Osteoblast (primary cell): ENCODE results near the gene RCAN2. TPM values are rescaled to one million over a fixed set of nuclear protein-coding genes. Genes with fewer than 3 reads are reported as not detected.

Experiments used
- DNase-seq: peaks from one replicate; pipeline ENCODE4 v3.0.0; 2011; ENCODE audit warnings: low spot score, mixed read lengths; ENCODE audit not compliant: insufficient read length; ENCODE audit errors: missing footprints
- H2AFZ ChIP-seq: 2 replicates; pipeline ENCODE4 v1.6.0; 2011; ENCODE audit warnings: mild to moderate bottlenecking, low read length
- H3K27ac ChIP-seq: 2 replicates; pipeline ENCODE4 v1.5.1; 2011; ENCODE audit warnings: mild to moderate bottlenecking, low read depth, low read length, moderate library complexity
- H3K27me3 ChIP-seq: 2 replicates; pipeline ENCODE4 v1.6.0; 2012; ENCODE audit warnings: mild to moderate bottlenecking, control low read depth, inconsistent platforms, low read length, moderate library complexity; ENCODE audit not compliant: insufficient read depth
- H3K36me3 ChIP-seq: 2 replicates; pipeline ENCODE4 v1.5.1; 2011; ENCODE audit warnings: mild to moderate bottlenecking, low read length, control low read depth, moderate library complexity; ENCODE audit not compliant: insufficient read depth
- H3K4me1 ChIP-seq: 2 replicates; pipeline ENCODE4 v1.5.1; 2011; ENCODE audit warnings: mild to moderate bottlenecking, low read length, control low read depth, moderate library complexity; ENCODE audit not compliant: insufficient read depth
- H3K4me2 ChIP-seq: 2 replicates; pipeline ENCODE4 v1.6.0; 2011; ENCODE audit warnings: mild to moderate bottlenecking, low read length; ENCODE audit not compliant: insufficient read depth
- H3K4me3 ChIP-seq: fragments of 200-600 bp; sonication (generic); 3 replicates; pipeline ENCODE4 v1.5.1; 2012; ENCODE audit warnings: mild to moderate bottlenecking, low read length, inconsistent platforms; ENCODE audit not compliant: insufficient read depth
- H3K79me2 ChIP-seq: 2 replicates; pipeline ENCODE4 v1.6.0; 2012; ENCODE audit warnings: mild to moderate bottlenecking, low read length, control low read depth, inconsistent platforms; ENCODE audit not compliant: insufficient read depth
- H3K9me3 ChIP-seq: 2 replicates; pipeline ENCODE4 v1.5.1; 2011; ENCODE audit warnings: low read depth, low read length, control low read depth
- H4K20me1 ChIP-seq: 2 replicates; pipeline ENCODE4 v1.6.0; 2012; ENCODE audit warnings: mild to moderate bottlenecking, low read length, control low read depth; ENCODE audit not compliant: insufficient read depth
- total RNA-seq: library from RNA; depleted of rRNA; stranded (reverse); fragments of >200 nt; gene quantifications from 2 replicates; pipeline ENCODE4 v1.2.3, GENCODE V29; 2012
- TF ChIP-seq, protein P1 (sequence below): IDR thresholded peaks from 2 replicates; pipeline ENCODE4 v1.5.1; 2011; ENCODE audit warnings: mild to moderate bottlenecking, low read depth, low read length, moderate library complexity; ENCODE audit errors: extremely low read depth

RCAN2 gene
- total RNA-seq, 1 donor = 14.1 TPM

DNA sequence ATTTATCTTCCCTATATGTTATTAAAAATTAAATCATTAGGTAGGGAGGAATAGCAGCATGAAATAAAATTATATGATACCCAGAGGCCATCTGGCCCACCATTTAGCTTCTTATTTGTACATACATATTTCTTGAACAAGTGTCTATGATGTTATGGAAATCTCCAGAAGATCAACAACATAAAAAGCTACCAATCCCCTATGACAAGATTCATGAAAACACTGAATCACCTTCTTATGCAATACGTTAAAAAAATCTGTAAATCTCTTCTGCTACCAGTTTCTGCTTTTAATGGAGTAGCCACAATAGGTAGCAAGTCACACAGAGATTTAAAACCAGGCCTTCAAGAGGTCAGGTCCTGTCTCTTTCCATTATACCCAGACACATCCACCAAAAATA lies 194.7 kb downstream of the RCAN2 start:
- H3K27ac ChIP-seq = no peak overlapping the region
- no peak overlapping the region for H3K4me2 ChIP-seq
- no peaks in the 10 kb centered on the region for H3K36me3 ChIP-seq
- H2AFZ ChIP-seq = no peak overlapping the region
- DNase-seq = no peak
- no peaks in the 10 kb centered on the region for H3K27me3 ChIP-seq
- no peaks in the 10 kb centered on the region for H3K4me1 ChIP-seq
- H4K20me1 ChIP-seq = no peaks in the 10 kb centered on the region
- H3K79me2 ChIP-seq = no peaks in the 10 kb centered on the region
- H3K4me3 ChIP-seq = no peak overlapping the region
- TF ChIP-seq, protein P1, sequence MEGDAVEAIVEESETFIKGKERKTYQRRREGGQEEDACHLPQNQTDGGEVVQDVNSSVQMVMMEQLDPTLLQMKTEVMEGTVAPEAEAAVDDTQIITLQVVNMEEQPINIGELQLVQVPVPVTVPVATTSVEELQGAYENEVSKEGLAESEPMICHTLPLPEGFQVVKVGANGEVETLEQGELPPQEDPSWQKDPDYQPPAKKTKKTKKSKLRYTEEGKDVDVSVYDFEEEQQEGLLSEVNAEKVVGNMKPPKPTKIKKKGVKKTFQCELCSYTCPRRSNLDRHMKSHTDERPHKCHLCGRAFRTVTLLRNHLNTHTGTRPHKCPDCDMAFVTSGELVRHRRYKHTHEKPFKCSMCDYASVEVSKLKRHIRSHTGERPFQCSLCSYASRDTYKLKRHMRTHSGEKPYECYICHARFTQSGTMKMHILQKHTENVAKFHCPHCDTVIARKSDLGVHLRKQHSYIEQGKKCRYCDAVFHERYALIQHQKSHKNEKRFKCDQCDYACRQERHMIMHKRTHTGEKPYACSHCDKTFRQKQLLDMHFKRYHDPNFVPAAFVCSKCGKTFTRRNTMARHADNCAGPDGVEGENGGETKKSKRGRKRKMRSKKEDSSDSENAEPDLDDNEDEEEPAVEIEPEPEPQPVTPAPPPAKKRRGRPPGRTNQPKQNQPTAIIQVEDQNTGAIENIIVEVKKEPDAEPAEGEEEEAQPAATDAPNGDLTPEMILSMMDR = no peak
- no peaks in the 10 kb centered on the region for H3K9me3 ChIP-seq

DNA sequence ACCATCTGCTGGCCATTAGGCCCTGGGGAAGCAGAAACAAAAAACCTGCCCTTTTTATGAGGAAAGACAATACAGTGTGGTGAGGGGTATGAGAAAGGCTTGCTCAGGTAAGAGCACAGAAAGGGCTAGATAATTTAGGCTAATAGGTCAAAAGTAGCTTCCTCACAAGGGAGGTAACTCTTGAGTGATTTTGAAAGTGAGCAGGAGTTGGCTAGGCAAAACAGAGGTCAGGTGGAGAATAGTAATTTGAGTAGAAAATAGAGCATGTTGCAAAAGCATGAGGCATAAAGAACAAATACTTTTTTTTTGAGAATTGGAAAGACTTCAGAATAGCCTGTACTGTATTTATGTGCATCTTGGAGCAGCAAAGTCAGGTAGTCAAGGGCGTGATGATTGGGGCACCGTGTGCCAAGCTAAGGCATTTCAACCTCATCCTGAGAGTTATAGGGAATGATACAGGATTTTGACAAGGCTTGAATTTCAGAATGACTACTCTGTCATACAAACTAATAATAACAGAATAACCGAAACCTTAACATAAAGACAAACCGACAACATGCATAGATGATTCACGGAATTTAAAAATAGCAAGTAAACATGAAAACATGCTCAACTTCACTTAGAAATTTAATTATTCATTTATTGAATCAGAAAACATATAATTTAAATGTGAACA lies 197.5 kb downstream of the RCAN2 start:
- Histone ChIP-seq H3K4me2 (no peak overlapping the region), H4K20me1 (no peaks in the 10 kb centered on the region), H3K27ac (no peak overlapping the region), H3K9me3 (no peaks in the 10 kb centered on the region), H2AFZ (no peak overlapping the region), H3K4me3 (no peak overlapping the region), H3K27me3 (no peaks in the 10 kb centered on the region), H3K79me2 (no peaks in the 10 kb centered on the region), H3K4me1 (no peaks in the 10 kb centered on the region), H3K36me3 (no peaks in the 10 kb centered on the region)
- TF ChIP-seq, protein P1 = no peak
- DNase-seq = no peak

DNA sequence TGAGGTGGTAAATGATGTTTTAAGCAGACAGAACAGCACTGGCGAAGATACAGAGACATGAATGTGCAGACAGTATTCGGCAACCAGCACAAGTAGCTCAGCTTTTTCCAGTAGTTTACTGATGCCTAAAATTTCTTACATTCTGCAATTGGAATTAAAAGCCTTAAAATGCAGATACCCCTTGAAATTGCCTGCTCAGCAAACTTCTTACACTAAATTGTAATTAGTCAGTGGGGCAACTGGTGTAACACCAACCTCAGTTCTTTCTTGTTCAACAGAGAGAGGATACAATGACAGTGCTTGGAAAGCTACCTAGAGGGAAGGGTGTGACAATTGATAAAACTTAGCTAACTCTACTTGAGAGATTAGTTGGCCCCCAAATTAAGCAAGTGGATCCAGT lies 199.4 kb downstream of the RCAN2 start:
- DNase-seq = no peak
- H3K79me2 ChIP-seq = no peaks in the 10 kb centered on the region
- no peak overlapping the region for H3K4me3 ChIP-seq
- H3K36me3 ChIP-seq = no peaks in the 10 kb centered on the region
- no peaks in the 10 kb centered on the region for H3K27me3 ChIP-seq
- no peaks in the 10 kb centered on the region for H3K9me3 ChIP-seq
- TF ChIP-seq, protein P1 = no peak
- H2AFZ ChIP-seq = no peak overlapping the region
- no peak overlapping the region for H3K27ac ChIP-seq
- H4K20me1 ChIP-seq = no peaks in the 10 kb centered on the region
- no peak overlapping the region for H3K4me2 ChIP-seq
- H3K4me1 ChIP-seq = no peaks in the 10 kb centered on the region

DNA sequence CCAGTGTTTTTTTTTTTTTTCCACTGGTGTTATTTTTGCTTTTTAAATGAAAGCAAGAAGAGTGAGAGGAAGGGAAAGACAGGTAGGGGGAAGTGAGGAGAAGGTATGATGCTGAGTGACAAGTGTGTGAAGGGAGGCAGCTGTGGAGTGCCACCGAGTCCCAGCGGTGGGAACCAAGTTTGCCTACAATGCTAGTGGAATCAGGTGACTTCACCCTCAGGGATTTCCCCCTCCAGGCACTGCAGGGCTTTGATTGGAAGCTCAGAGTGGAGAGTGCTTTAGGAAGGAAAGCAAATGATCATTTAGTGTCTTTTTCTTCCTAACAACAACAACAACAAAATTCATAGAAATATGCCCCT lies 200.0 kb downstream of the RCAN2 start:
- Histone ChIP-seq H3K27ac (no peak overlapping the region), H3K9me3 (no peaks in the 10 kb centered on the region), H3K27me3 (no peaks in the 10 kb centered on the region), H3K4me2 (no peak overlapping the region), H3K36me3 (no peaks in the 10 kb centered on the region), H3K4me1 (no peaks in the 10 kb centered on the region), H3K79me2 (no peaks in the 10 kb centered on the region), H4K20me1 (no peaks in the 10 kb centered on the region), H3K4me3 (no peak overlapping the region), H2AFZ (no peak overlapping the region)
- TF ChIP-seq, protein P1 = no peak
- no peak for DNase-seq
